Ovary (tissue), 9 donors: ENCODE measurements around the gene CELF1. TPM values are rescaled to one million over a fixed set of nuclear protein-coding genes. Genes with fewer than 3 reads are reported as not detected.

Experiments
- DNase-seq, 5 donors: peaks; one replicate each; pipeline ENCODE4 v3.0.0-alpha.2; 2019 to 2020
- H3K27ac ChIP-seq, 2 donors: fragments of 200-600 bp; one replicate each; pipeline versions ENCODE4 v1.5.1 to v1.8.0; 2019 to 2022
- H3K27me3 ChIP-seq: fragments of 200-600 bp; one replicate; pipeline ENCODE4 v1.8.0; 2022
- H3K36me3 ChIP-seq: fragments of 200-600 bp; sonication (generic); one replicate; pipeline ENCODE4 v1.5.1; 2019
- H3K4me1 ChIP-seq: one replicate; pipeline ENCODE4 v1.8.1; 2013; ENCODE audit warnings: mild to moderate bottlenecking, moderate library complexity; ENCODE audit not compliant: insufficient read depth
- H3K4me3 ChIP-seq: fragments of 200-600 bp; sonication (generic); one replicate; pipeline ENCODE4 v1.5.1; 2017
- H3K9me3 ChIP-seq, 2 donors: fragments of 200-600 bp in 1 of 2; sonication (generic) in 1 of 2; one replicate each; pipeline versions ENCODE4 v1.5.1 to v1.8.1; 2013 to 2019; ENCODE audit warnings: mild to moderate bottlenecking in 1 of 2, moderate library complexity in 1 of 2
- CTCF ChIP-seq, 3 donors: fragments of 450-650 bp in 2 of 3; fragments of 200-600 bp in 1 of 3; IDR thresholded peaks; one replicate each; pipeline versions ENCODE4 v1.5.1 to v1.8.0; 2016 to 2022; ENCODE audit warnings: antibody characterized with exemption in 3 of 3, mild to moderate bottlenecking in 1 of 3
- EP300 ChIP-seq: sonication (generic); formaldehyde crosslinking; IDR thresholded peaks from one replicate; pipeline ENCODE4 v1.6.1; 2017; ENCODE audit warnings: antibody characterized with exemption
- POLR2A ChIP-seq: fragments of 450-650 bp; IDR thresholded peaks from one replicate; pipeline ENCODE4 v1.6.1; 2017; ENCODE audit warnings: antibody characterized with exemption, mild to moderate bottlenecking, moderate library complexity
- WGBS, 3 donors: extraction: QIAGEN DNeasy Blood & Tissue Kit in 1 of 3; methylation state at CpG; one replicate each; pipeline versions ENCODE4 v1.1.5 to v1.1.7; 2013 to 2017; 5-methylcytosine and 5-hydroxymethylcytosine counted together
- intact Hi-C, 4 donors: fragments of 100-400 bp; cut with DNase I; formaldehyde crosslinking; loops; one replicate each; pipeline versions ENCODE4 v1.11.0 to v1.15.1; 2022 to 2023
- polyA plus RNA-seq, 2 donors: library from polyadenylated mRNA; stranded (reverse); fragments of 200-250 nt in 1 of 2; fragments of 350-450 nt in 1 of 2; fragmentation: Illumina TruSeq in 1 of 2; extraction: RNeasy Lipid Tissue Mini Kit (QIAGEN cat#74804) in 1 of 2; gene quantifications; one replicate each; pipeline ENCODE4 v1.2.3, GENCODE V29; 2013 to 2014
- total RNA-seq, 7 donors: library from RNA; depleted of rRNA in 2 of 7; stranded (reverse); fragments of >200 nt in 2 of 7; fragmentation: NEBNext Ultra II Directional in 3 of 7; extraction: Animal tissue kit (Norgen Biotek cat#: 25700) in 3 of 7; gene quantifications; one replicate each; pipeline versions ENCODE4 v1.1.0 to v1.2.4, GENCODE V29; 2016 to 2023
- donor health status: DM: no; HTN: no; CAD: no; lungs with moderate emphysema.
- donor health status: DM: no; HTN: no; CAD: no.
- donor health status: Bipolar disorder and iron deficiency.
- donor health status: DM: yes; HTN: yes; CAD: no.
- donor health status: DM: no; HTN: no; CAD: no.
- donor health status: DM: yes; HTN: yes; CAD: no.

The CELF1 gene
- total and polyA plus RNA-seq, 9 donors: 25.0 to 109 (median 71.5) TPM

GRCh38 chr11:47445840-47446239, 107.1 kb downstream of the CELF1 start:
- DNase-seq: no peak
- no peaks in the 10 kb centered on the region for H3K27me3 ChIP-seq
- 88 to 96% (median 92%) methylated on average over 4 of the region's 4 CpGs for WGBS, 3 donors
- intact Hi-C loops: no loop called here
- H3K4me3 ChIP-seq: no peak overlapping the region
- TF ChIP-seq CTCF (IDR thresholded peaks at IDR 0.05) (no peak), EP300 (no peak), POLR2A (no peak)
- no peaks in the 10 kb centered on the region for H3K4me1 ChIP-seq
- no peak overlapping the region for H3K27ac ChIP-seq
- H3K9me3 ChIP-seq: no peaks in the 10 kb centered on the region
- H3K36me3 ChIP-seq: no peaks in the 10 kb centered on the region

GRCh38 chr11:47443817-47444216, 109.1 kb downstream of the CELF1 start:
- Histone ChIP-seq H3K27me3 (no peaks in the 10 kb centered on the region), H3K36me3 (no peaks in the 10 kb centered on the region), H3K9me3 (no peaks in the 10 kb centered on the region), H3K4me3 (no peak overlapping the region), H3K4me1 (no peaks in the 10 kb centered on the region), H3K27ac (no peak overlapping the region)
- no peak for TF ChIP-seq POLR2A
- TF ChIP-seq CTCF (IDR thresholded peaks at IDR 0.05): no peak
- TF ChIP-seq EP300: no peak
- intact Hi-C loops: no loop called here
- WGBS, 3 donors: 78 to 84% (median 78%) methylated on average over 3 of the region's 3 CpGs
- DNase-seq: no peak

GRCh38 chr11:47443028-47443700, 109.8 kb downstream of the CELF1 start:
- Histone ChIP-seq H3K27ac (no peak overlapping the region), H3K9me3 (no peaks in the 10 kb centered on the region), H3K4me1 (no peaks in the 10 kb centered on the region), H3K4me3 (no peak overlapping the region), H3K36me3 (no peaks in the 10 kb centered on the region), H3K27me3 (no peaks in the 10 kb centered on the region)
- TF ChIP-seq EP300 (no peak), POLR2A (no peak), CTCF (IDR thresholded peaks at IDR 0.05) (no peak)
- WGBS, 3 donors: 74 to 81% (median 80%) methylated on average over 12 of the region's 12 CpGs
- intact Hi-C loops: no loop called here
- DNase-seq: no peak

- Histone ChIP-seq H3K27ac (no peak overlapping the region), H3K9me3 (no peaks in the 10 kb centered on the region), H3K27me3 (no peaks in the 10 kb centered on the region), H3K36me3 (no peaks in the 10 kb centered on the region), H3K4me1 (no peaks in the 10 kb centered on the region), H3K4me3 (no peak overlapping the region)
- TF ChIP-seq EP300 (no peak), POLR2A (no peak), CTCF (IDR thresholded peaks at IDR 0.05) (no peak)
- WGBS, 3 donors: 89 to 93% (median 91%) methylated on average over 8 of the region's 8 CpGs
- intact Hi-C loops: no loop called here
- DNase-seq: no peak
These were observed 110.4 kb downstream of the CELF1 start for GRCh38 chr11:47442514-47442913.
